ENCODE measurements around the gene C9orf153.

GRCh38 chr9:86285261-86285660, 25.8 kb upstream of the C9orf153 start:
- TF ChIP-seq CTCF (IDR thresholded peaks at IDR 0.05; ENCODE audit: insufficient read depth, low read length, poor library complexity, severe bottlenecking) = no peak
- TF ChIP-seq EZH2phosphoT487 (conservative IDR thresholded peaks at IDR 0.05; ENCODE audit: low read length) = no peak
